Fibroblast of lung (primary cell): ENCODE results near the gene SERPINB12. TPM values are rescaled to one million over a fixed set of nuclear protein-coding genes. Genes with fewer than 3 reads are reported as not detected.

ENCODE experiments used
- DNase-seq, 2 donors: peaks; one replicate each; pipeline versions ENCODE4 v3.0.0 to v3.0.0-alpha.2; 2010; ENCODE audit warnings: low read depth in 2 of 2
- H2AFZ ChIP-seq: 2 replicates; pipeline ENCODE4 v1.5.1; 2012; ENCODE audit warnings: low read length, control low read depth, inconsistent platforms
- H3K27ac ChIP-seq: 2 replicates; pipeline ENCODE4 v1.5.1; 2011; ENCODE audit warnings: low read length, control low read depth; ENCODE audit not compliant: insufficient read depth
- H3K27me3 ChIP-seq: 2 replicates; pipeline ENCODE4 v1.5.1; 2011; ENCODE audit warnings: mild to moderate bottlenecking, low read length; ENCODE audit not compliant: control insufficient read depth, insufficient read depth
- H3K36me3 ChIP-seq: 2 replicates; pipeline ENCODE4 v1.5.1; 2011; ENCODE audit warnings: low read length; ENCODE audit not compliant: control insufficient read depth, insufficient read depth
- H3K4me1 ChIP-seq: 2 replicates; pipeline ENCODE4 v1.5.1; 2011; ENCODE audit warnings: low read length; ENCODE audit not compliant: control insufficient read depth, insufficient read depth; ENCODE audit errors: extremely low read depth
- H3K4me2 ChIP-seq: 2 replicates; pipeline ENCODE4 v1.5.1; 2011; ENCODE audit warnings: low read length, control low read depth; ENCODE audit not compliant: insufficient read depth; ENCODE audit errors: extremely low read depth
- H3K4me3 ChIP-seq, 4 experiments: fragments of 200-600 bp in 1 of 4; sonication (generic) in 1 of 4; replicated peaks in 1 of 4; 2 replicates each; pipeline ENCODE4 v1.5.1; 2011 to 2016; ENCODE audit warnings: low read length in 4 of 4, low read depth in 3 of 4, mild to moderate bottlenecking in 3 of 4, control low read depth in 2 of 4, inconsistent platforms in 1 of 4, mixed read lengths in 1 of 4; ENCODE audit not compliant: insufficient read depth in 1 of 4; ENCODE audit errors: control extremely low read depth in 1 of 4
- H3K79me2 ChIP-seq: 2 replicates; pipeline ENCODE4 v1.5.1; 2012; ENCODE audit warnings: mild to moderate bottlenecking, low read length, inconsistent platforms; ENCODE audit not compliant: control insufficient read depth, insufficient read depth
- H3K9ac ChIP-seq: 2 replicates; pipeline ENCODE4 v1.5.1; 2011; ENCODE audit warnings: mild to moderate bottlenecking, low read length, control low read depth; ENCODE audit not compliant: insufficient read depth
- H3K9me3 ChIP-seq: 2 replicates; pipeline ENCODE4 v1.5.1; 2012; ENCODE audit warnings: low read depth, low read length; ENCODE audit not compliant: control insufficient read depth, insufficient read depth
- H4K20me1 ChIP-seq: 2 replicates; pipeline ENCODE4 v1.5.1; 2011; ENCODE audit warnings: low read length; ENCODE audit not compliant: control insufficient read depth, insufficient read depth; ENCODE audit errors: extremely low read depth
- CTCF ChIP-seq, 2 donors: IDR thresholded peaks in 1 of 2; conservative IDR thresholded peaks in 1 of 2; 1 replicate in 1 of 2; 2 replicates in 1 of 2; pipeline ENCODE4 v1.5.1; 2011 to 2012; ENCODE audit warnings: low read length in 2 of 2, control low read depth in 1 of 2, inconsistent platforms in 1 of 2, low read depth in 1 of 2, mild to moderate bottlenecking in 1 of 2
- EZH2 ChIP-seq: IDR thresholded peaks from 2 replicates; pipeline ENCODE4 v1.5.1; 2012; ENCODE audit warnings: low read length, control low read depth, mild to moderate bottlenecking; ENCODE audit errors: missing control alignments
- polyA plus RNA-seq, 2 donors: library from polyadenylated mRNA; depleted of rRNA in 1 of 2; stranded (reverse) in 1 of 2; unstranded in 1 of 2; fragments of >200 nt; gene quantifications; 2 replicates each; pipeline ENCODE4 v1.2.1, GENCODE V29; 2011 to 2012; ENCODE audit warnings: missing spikeins in 1 of 2
- total RNA-seq: library from RNA; depleted of rRNA; stranded (reverse); fragments of >200 nt; gene quantifications from 2 replicates; pipeline ENCODE4 v1.2.1, GENCODE V29; 2014

SERPINB12 gene
- total and polyA plus RNA-seq, 2 donors (not counting 1 experiment from before 2014, with no cell fraction given) = 0.07 TPM; not detected in 1

GRCh38 chr18:63544017-63544416 is 1.8 kb downstream of the SERPINB12 start:
- H2AFZ ChIP-seq = no peak overlapping the region
- no peaks in the 10 kb centered on the region for H3K79me2 ChIP-seq
- H3K27ac ChIP-seq = no peak overlapping the region
- no peaks in the 10 kb centered on the region for H4K20me1 ChIP-seq
- H3K27me3 ChIP-seq = no peaks in the 10 kb centered on the region
- no peak overlapping the region for H3K4me3 ChIP-seq
- TF ChIP-seq EZH2 = no peak
- no peak for TF ChIP-seq CTCF (conservative IDR thresholded peaks at IDR 0.05 in 1 of 2, IDR thresholded peaks at IDR 0.05 in 1 of 2; ENCODE audit: low read depth in 1 of 2, low read length in 2 of 2)
- H3K4me2 ChIP-seq = no peak overlapping the region
- H3K4me1 ChIP-seq = no peaks in the 10 kb centered on the region
- H3K9ac ChIP-seq = no peak overlapping the region
- H3K36me3 ChIP-seq = no peaks in the 10 kb centered on the region
- H3K9me3 ChIP-seq = no peaks in the 10 kb centered on the region
- no peak for DNase-seq

GRCh38 chr18:63545000-63545399 is 2.8 kb downstream of the SERPINB12 start:
- TF ChIP-seq EZH2 (no peak), CTCF (conservative IDR thresholded peaks at IDR 0.05 in 1 of 2, IDR thresholded peaks at IDR 0.05 in 1 of 2; ENCODE audit: low read depth in 1 of 2, low read length in 2 of 2) (no peak)
- DNase-seq = no peak
- H3K9me3 ChIP-seq = no peaks in the 10 kb centered on the region
- no peaks in the 10 kb centered on the region for H3K36me3 ChIP-seq
- H2AFZ ChIP-seq = no peak overlapping the region
- H3K27me3 ChIP-seq = no peaks in the 10 kb centered on the region
- no peak overlapping the region for H3K9ac ChIP-seq
- no peaks in the 10 kb centered on the region for H4K20me1 ChIP-seq
- H3K4me1 ChIP-seq = no peaks in the 10 kb centered on the region
- H3K27ac ChIP-seq = no peak overlapping the region
- no peak overlapping the region for H3K4me3 ChIP-seq
- no peak overlapping the region for H3K4me2 ChIP-seq
- H3K79me2 ChIP-seq = no peaks in the 10 kb centered on the region

GRCh38 chr18:63550068-63550467 is 7.9 kb downstream of the SERPINB12 start:
- no peaks in the 10 kb centered on the region for H3K9me3 ChIP-seq

More at GRCh38 chr18:63550068-63550467, 7.9 kb downstream of the SERPINB12 start:
- Histone ChIP-seq H3K36me3 (no peaks in the 10 kb centered on the region), H3K27ac (no peak overlapping the region), H3K27me3 (no peaks in the 10 kb centered on the region), H2AFZ (no peak overlapping the region), H3K79me2 (no peaks in the 10 kb centered on the region), H3K9ac (no peak overlapping the region), H3K4me3 (no peak overlapping the region), H4K20me1 (no peaks in the 10 kb centered on the region), H3K4me2 (no peak overlapping the region), H3K4me1 (peaks cover 2% of the 10 kb centered on the region)
- no peak for TF ChIP-seq EZH2
- DNase-seq = no peak
